Peyer's patch (tissue), 4 donors: Measurements from ENCODE around the gene ELFN1.

Experiments
- POLR2A ChIP-seq, 2 donors: fragments of 450-650 bp; IDR thresholded peaks; one replicate each; pipeline ENCODE4 v1.5.1; 2017; ENCODE audit warnings: antibody characterized with exemption in 2 of 2, mild to moderate bottlenecking in 2 of 2, moderate library complexity in 2 of 2
- TF ChIP-seq, protein P1 (sequence below), 6 experiments: fragments of 450-650 bp in 4 of 6; fragments of 200-600 bp in 2 of 6; sonication (generic) in 1 of 6; IDR thresholded peaks; one replicate each; pipeline ENCODE4 v1.5.1; 2017 to 2019; ENCODE audit warnings: antibody characterized with exemption in 6 of 6, mild to moderate bottlenecking in 3 of 6, moderate library complexity in 1 of 6

- TF ChIP-seq POLR2A (IDR thresholded peaks at IDR 0.05), result no peak
- TF ChIP-seq, protein P1, sequence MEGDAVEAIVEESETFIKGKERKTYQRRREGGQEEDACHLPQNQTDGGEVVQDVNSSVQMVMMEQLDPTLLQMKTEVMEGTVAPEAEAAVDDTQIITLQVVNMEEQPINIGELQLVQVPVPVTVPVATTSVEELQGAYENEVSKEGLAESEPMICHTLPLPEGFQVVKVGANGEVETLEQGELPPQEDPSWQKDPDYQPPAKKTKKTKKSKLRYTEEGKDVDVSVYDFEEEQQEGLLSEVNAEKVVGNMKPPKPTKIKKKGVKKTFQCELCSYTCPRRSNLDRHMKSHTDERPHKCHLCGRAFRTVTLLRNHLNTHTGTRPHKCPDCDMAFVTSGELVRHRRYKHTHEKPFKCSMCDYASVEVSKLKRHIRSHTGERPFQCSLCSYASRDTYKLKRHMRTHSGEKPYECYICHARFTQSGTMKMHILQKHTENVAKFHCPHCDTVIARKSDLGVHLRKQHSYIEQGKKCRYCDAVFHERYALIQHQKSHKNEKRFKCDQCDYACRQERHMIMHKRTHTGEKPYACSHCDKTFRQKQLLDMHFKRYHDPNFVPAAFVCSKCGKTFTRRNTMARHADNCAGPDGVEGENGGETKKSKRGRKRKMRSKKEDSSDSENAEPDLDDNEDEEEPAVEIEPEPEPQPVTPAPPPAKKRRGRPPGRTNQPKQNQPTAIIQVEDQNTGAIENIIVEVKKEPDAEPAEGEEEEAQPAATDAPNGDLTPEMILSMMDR (IDR thresholded peaks at IDR 0.05), result no peak
Observed at GRCh38 chr7:1753564-1753867, 83.4 kb downstream of the ELFN1 start.
